Testis (tissue), 3 donors: ENCODE data around the gene PLCL2. TPM values are rescaled to one million over a fixed set of nuclear protein-coding genes. Genes with fewer than 3 reads are reported as not detected.

Experiments used
- DNase-seq: peaks from one replicate; pipeline ENCODE4 v3.0.0-alpha.2; 2019
- H3K27ac ChIP-seq, 2 donors: fragments of 200-600 bp; sonication (generic); one replicate each; pipeline ENCODE4 v1.5.1; 2019
- H3K27me3 ChIP-seq: fragments of 200-600 bp; sonication (generic); one replicate; pipeline ENCODE4 v1.5.1; 2019
- H3K36me3 ChIP-seq: fragments of 200-600 bp; sonication (generic); one replicate; pipeline ENCODE4 v1.5.1; 2017; ENCODE audit warnings: low read depth; ENCODE audit errors: missing control alignments
- H3K4me1 ChIP-seq: fragments of 200-600 bp; sonication (generic); one replicate; pipeline ENCODE4 v1.5.1; 2019
- H3K4me3 ChIP-seq, 2 donors: fragments of 200-600 bp; sonication (generic); one replicate each; pipeline ENCODE4 v1.5.1; 2017 to 2019
- H3K9me3 ChIP-seq: fragments of 200-600 bp; sonication (generic); one replicate; pipeline ENCODE4 v1.5.1; 2017
- POLR2A ChIP-seq: fragments of 450-650 bp; IDR thresholded peaks from one replicate; pipeline ENCODE4 v1.6.1; 2017; ENCODE audit warnings: antibody characterized with exemption, mild to moderate bottlenecking, moderate library complexity
- WGBS, 2 donors: methylation state at CpG; one replicate each; pipeline ENCODE4 v1.1.5; 2018; 5-methylcytosine and 5-hydroxymethylcytosine counted together
- intact Hi-C: fragments of 100-400 bp; cut with DNase I; formaldehyde crosslinking; loops from one replicate; pipeline ENCODE4 v1.15.1; 2023; ENCODE audit warnings: low total_unique reads
- polyA plus RNA-seq: library from polyadenylated mRNA; stranded (reverse); fragments of 350-450 nt; fragmentation: Illumina TruSeq; extraction: RNeasy Lipid Tissue Mini Kit (QIAGEN cat#74804); gene quantifications from one replicate; pipeline ENCODE4 v1.2.3, GENCODE V29; 2014; ENCODE audit warnings: low read depth, low replicate concordance; ENCODE audit not compliant: insufficient read depth
- total RNA-seq, 2 donors: library from RNA; depleted of rRNA; stranded (reverse); fragments of >200 nt; gene quantifications; one replicate each; pipeline ENCODE4 v1.2.3, GENCODE V29; 2016
- TF ChIP-seq, protein P1 (sequence below), 3 experiments: fragments of 450-650 bp in 2 of 3; fragments of 200-600 bp in 1 of 3; sonication (generic) in 1 of 3; IDR thresholded peaks; one replicate each; pipeline ENCODE4 v1.5.1; 2016 to 2019; ENCODE audit warnings: antibody characterized with exemption in 3 of 3, mild to moderate bottlenecking in 2 of 3, moderate library complexity in 1 of 3

PLCL2 gene
- total and polyA plus RNA-seq, 3 donors from 2014 or later = 10.7 to 23.0 (median 15.0) TPM

DNA sequence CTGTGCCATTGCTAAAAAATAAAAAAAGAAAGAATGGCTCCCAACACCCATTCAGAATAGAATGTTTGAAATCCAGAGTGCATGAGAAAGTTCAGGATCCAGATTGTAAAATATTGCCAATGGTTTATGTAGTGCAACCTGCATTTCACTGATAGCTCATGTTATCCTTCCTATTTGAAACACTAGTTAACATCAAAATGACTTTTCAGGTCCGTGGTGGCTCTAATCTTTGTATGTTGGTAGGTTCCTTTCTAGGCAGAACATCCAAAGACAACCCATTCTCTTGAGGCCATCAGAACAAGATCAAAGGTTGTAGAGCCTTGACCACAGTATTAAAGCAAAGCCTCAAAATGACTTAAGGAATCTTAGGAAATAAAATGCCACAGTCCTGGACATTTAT lies 51.0 kb downstream of the PLCL2 start:
- Histone ChIP-seq H3K4me3 (no peak overlapping the region), H3K27me3 (no peaks in the 10 kb centered on the region), H3K9me3 (no peaks in the 10 kb centered on the region), H3K27ac (no peak overlapping the region), H3K4me1 (peaks cover 13% of the 10 kb centered on the region), H3K36me3 (no peaks in the 10 kb centered on the region)
- intact Hi-C loops = no loop called here
- 44 to 48% methylated on average over 1 of the region's 1 CpG for WGBS, 2 donors
- no peak for TF ChIP-seq POLR2A
- TF ChIP-seq, protein P1, sequence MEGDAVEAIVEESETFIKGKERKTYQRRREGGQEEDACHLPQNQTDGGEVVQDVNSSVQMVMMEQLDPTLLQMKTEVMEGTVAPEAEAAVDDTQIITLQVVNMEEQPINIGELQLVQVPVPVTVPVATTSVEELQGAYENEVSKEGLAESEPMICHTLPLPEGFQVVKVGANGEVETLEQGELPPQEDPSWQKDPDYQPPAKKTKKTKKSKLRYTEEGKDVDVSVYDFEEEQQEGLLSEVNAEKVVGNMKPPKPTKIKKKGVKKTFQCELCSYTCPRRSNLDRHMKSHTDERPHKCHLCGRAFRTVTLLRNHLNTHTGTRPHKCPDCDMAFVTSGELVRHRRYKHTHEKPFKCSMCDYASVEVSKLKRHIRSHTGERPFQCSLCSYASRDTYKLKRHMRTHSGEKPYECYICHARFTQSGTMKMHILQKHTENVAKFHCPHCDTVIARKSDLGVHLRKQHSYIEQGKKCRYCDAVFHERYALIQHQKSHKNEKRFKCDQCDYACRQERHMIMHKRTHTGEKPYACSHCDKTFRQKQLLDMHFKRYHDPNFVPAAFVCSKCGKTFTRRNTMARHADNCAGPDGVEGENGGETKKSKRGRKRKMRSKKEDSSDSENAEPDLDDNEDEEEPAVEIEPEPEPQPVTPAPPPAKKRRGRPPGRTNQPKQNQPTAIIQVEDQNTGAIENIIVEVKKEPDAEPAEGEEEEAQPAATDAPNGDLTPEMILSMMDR (IDR thresholded peaks at IDR 0.05) = no peak
- no peak for DNase-seq

DNA sequence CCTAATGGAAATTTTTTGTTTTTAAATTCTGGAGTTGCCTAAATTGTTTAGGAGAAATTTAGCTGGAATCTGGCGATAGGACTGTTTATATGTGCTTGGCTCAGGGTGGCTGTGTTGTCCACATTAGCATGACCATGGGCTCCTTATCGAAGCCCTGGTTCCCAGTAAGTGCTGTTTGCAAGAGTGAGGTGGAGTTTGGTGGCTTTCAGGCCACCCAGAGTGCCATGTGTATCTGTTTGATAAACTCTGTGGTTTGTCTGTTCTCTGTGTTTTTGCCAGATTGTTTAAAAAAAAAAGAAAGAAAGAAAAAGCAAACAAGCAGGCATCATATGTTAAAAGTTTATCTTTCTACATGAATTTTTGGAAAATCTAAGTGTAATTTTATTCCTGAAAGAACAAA lies 51.5 kb downstream of the PLCL2 start:
- WGBS, 2 donors = 53 to 57% methylated on average over 2 of the region's 2 CpGs
- no peak for TF ChIP-seq POLR2A
- TF ChIP-seq, protein P1 (IDR thresholded peaks at IDR 0.05) = no peak
- intact Hi-C loops = no loop called here
- no peak overlapping the region for H3K27ac ChIP-seq
- no peak overlapping the region for H3K4me3 ChIP-seq
- DNase-seq = no peak
- no peaks in the 10 kb centered on the region for H3K9me3 ChIP-seq
- no peaks in the 10 kb centered on the region for H3K27me3 ChIP-seq
- H3K36me3 ChIP-seq = no peaks in the 10 kb centered on the region
- H3K4me1 ChIP-seq = peaks cover 13% of the 10 kb centered on the region

DNA sequence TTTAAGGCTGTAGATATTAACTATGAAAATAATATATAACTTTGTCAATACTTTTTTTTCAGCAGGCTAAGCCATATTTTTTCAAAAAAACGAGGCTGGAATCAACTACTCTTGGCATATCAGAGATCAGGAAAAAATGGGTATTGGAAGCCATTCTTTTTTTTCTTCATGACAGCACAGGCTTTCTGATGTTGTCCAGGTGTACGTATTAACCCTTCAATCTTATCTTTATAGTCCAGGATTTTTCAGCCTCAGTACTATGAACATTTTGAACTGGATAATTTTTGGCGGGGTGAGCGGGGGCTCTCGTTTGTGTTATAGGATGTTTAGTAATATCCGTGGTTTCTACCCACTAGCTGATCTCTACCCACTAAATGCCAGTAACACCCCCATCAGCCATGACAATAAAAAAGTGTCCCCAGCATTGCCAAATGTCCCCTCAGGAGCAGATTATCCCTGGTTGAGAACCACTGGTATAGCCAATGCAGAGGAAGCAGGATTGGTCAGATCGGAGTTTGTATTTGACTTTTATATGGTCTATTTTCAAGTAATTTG lies 52.0 kb downstream of the PLCL2 start:
- Histone ChIP-seq H3K27ac (no peak overlapping the region), H3K9me3 (no peaks in the 10 kb centered on the region), H3K4me1 (peaks cover 13% of the 10 kb centered on the region), H3K4me3 (no peak overlapping the region), H3K27me3 (no peaks in the 10 kb centered on the region), H3K36me3 (no peaks in the 10 kb centered on the region)
- TF ChIP-seq POLR2A = no peak
- TF ChIP-seq, protein P1 (IDR thresholded peaks at IDR 0.05) = no peak
- intact Hi-C loops = no loop called here
- no peak for DNase-seq
- 81 to 83% methylated on average over 7 of the region's 7 CpGs for WGBS, 2 donors

DNA sequence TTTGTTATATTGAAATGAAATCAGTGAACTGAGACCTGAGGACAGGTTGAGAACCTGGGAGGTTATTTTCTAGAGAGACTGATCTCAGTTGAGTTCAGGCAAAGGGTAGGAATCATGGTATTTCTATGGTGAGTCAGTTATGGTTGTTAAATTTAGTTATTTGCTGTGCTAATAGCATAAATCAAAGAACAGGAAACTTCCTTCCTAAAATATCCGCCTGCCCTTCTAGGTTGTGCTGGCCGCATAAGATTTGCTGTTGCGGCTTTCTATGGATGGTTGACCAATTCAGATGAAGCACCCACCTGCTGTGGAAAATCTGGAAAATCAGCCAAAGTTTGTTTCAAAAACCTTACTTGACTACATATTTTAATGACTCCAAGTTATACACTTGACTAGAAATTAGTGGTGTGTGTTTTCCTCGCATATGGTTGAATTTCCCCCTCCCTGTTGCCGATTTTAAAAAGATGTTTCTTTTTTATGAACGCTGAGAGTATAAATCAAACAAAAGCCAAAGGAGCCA lies 52.6 kb downstream of the PLCL2 start:
- WGBS, 2 donors = 78 to 79% methylated on average over 6 of the region's 6 CpGs
- H3K9me3 ChIP-seq = no peaks in the 10 kb centered on the region
- intact Hi-C loops = no loop called here
- H3K4me3 ChIP-seq = no peak overlapping the region
- no peak for DNase-seq
- H3K27ac ChIP-seq = no peak overlapping the region
- no peaks in the 10 kb centered on the region for H3K36me3 ChIP-seq
- TF ChIP-seq, protein P1 (IDR thresholded peaks at IDR 0.05) = no peak
- no peak for TF ChIP-seq POLR2A
- peaks cover 13% of the 10 kb centered on the region for H3K4me1 ChIP-seq
- no peaks in the 10 kb centered on the region for H3K27me3 ChIP-seq
